SIG-M5 treated with dmso at 0.1 percent for 504 hours (cell line): ENCODE results near the gene ATP2B1.
A peak's percentile ranks its signal among the peaks of the same experiment; 100 is the strongest.

ENCODE experiments used
- DNase-seq: peaks from one replicate; lab custom pipeline; 2025; ENCODE audit not compliant: unreplicated experiment; lab: John Stamatoyannopoulos, UW

ATP2B1 gene

GRCh38 chr12:89544681-89545184 is 163.9 kb downstream of the ATP2B1 start:
- no peak for DNase-seq

GRCh38 chr12:89544022-89544421 is 164.6 kb downstream of the ATP2B1 start:
- no peak for DNase-seq

GRCh38 chr12:89542912-89543592 is 165.6 kb downstream of the ATP2B1 start:
- DNase-seq = peak; percentile 84

- no peak for DNase-seq
These were observed 166.4 kb downstream of the ATP2B1 start for GRCh38 chr12:89542236-89542635.

- no peak for DNase-seq
These were observed 168.1 kb downstream of the ATP2B1 start for GRCh38 chr12:89540586-89540985.

- no peak for DNase-seq
These were observed 169.0 kb downstream of the ATP2B1 start for GRCh38 chr12:89539426-89540223.

- no peak for DNase-seq
These were observed 169.7 kb downstream of the ATP2B1 start for GRCh38 chr12:89538897-89539296.
